Measurements from ENCODE around the gene CATSPERE. TPM values are rescaled to one million over a fixed set of nuclear protein-coding genes. Genes with fewer than 3 reads are reported as not detected.

Gene CATSPERE
- total RNA-seq, 2 experiments from 2014 or later = 0.20 to 0.58 TPM

- no peak overlapping the region for H3K27ac Mint-ChIP-seq
- H3K9me3 Mint-ChIP-seq = no peaks in the 10 kb centered on the region
- intact Hi-C loops (cut with micrococcal nuclease) = no loop called here
- H3K36me3 Mint-ChIP-seq (ENCODE audit: low read depth) = peaks cover 42% of the 10 kb centered on the region
- ATAC-seq = no peak
- no peak for TF ChIP-seq CTCF (IDR thresholded peaks at IDR 0.05)
- H3K27me3 Mint-ChIP-seq = no peaks in the 10 kb centered on the region
- peaks cover 5% of the 10 kb centered on the region for H3K4me1 Mint-ChIP-seq (ENCODE audit: low read depth)
- no peak overlapping the region for H3K4me3 Mint-ChIP-seq
- POLR2A ChIA-PET = no interaction called here
- no peak for DNase-seq
- CTCF ChIA-PET = no interaction called here
Measured at GRCh38 chr1:244422174-244422573, 38.9 kb upstream of the CATSPERE start.

DNA sequence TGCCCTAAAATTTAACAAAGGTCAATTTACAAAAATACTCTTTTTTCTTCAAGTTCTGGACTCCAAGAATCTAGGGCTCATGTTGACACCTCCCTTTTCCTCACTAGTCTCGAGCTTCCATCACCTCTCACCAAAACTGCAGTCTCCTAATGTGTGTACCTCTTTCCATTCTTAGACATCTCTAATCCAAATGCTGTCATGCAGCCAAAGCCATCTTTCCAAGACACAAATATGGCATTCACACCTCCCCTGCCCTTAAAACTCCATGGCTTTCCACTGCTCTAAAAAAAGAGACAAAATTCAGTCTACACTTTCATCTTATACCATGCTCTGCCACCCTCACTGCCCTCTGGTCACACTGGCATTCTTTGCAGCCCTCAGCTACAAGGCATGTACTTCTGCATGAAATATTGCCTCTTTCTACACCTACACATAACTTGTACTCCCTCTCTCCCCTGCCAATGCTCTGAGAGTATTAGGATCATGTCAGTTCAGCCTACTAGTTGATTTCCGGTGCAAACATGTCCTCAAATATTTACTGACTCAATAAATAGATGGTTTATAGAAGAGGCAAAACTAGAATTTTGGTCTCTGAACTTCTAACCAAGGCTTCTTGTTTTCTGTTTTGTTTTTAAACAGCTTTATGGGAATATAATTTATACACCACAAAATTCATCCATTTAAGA, 36.3 kb upstream of the CATSPERE start:
- Mint-ChIP-seq H3K36me3 (ENCODE audit: low read depth) (peaks cover 31% of the 10 kb centered on the region), H3K27ac (no peak overlapping the region), H3K4me1 (ENCODE audit: low read depth) (peaks cover 8% of the 10 kb centered on the region), H3K27me3 (no peaks in the 10 kb centered on the region), H3K4me3 (no peak overlapping the region), H3K9me3 (no peaks in the 10 kb centered on the region)
- TF ChIP-seq CTCF (IDR thresholded peaks at IDR 0.05) = no peak
- DNase-seq (no peak), ATAC-seq (no peak)
- CTCF ChIA-PET = interaction anchor here (1.3 kb wide), 1 partner anchor 11 kb away, joined by 3 read pairs; no protein-coding TSS in a partner anchor
- POLR2A ChIA-PET = no interaction called here
- intact Hi-C loops (cut with micrococcal nuclease) = no loop called here

DNA sequence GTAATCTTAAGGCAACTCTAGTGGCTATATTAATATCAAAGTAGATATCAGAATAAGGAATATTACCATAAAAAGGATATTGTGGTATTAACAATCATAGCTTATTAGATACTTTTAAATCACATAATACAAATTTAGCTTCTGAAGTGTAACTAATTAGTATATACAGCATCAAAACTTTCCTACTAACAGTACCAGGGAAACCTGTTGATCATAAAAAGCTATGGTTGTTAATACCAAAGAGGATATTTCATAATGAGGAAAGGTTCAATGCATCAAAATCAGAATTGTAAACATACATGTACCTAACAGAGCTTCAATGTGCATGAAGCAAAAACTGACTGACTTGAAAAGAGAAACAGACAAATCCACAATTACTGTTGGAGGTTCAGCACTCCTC, 33.4 kb upstream of the CATSPERE start:
- ChIA-PET POLR2A (no interaction called here), CTCF (no interaction called here)
- Mint-ChIP-seq H3K9me3 (no peaks in the 10 kb centered on the region), H3K36me3 (ENCODE audit: low read depth) (peaks cover 32% of the 10 kb centered on the region), H3K27ac (no peak overlapping the region), H3K27me3 (no peaks in the 10 kb centered on the region), H3K4me1 (ENCODE audit: low read depth) (peaks cover 12% of the 10 kb centered on the region), H3K4me3 (no peak overlapping the region)
- intact Hi-C loops (cut with micrococcal nuclease) = no loop called here
- DNase-seq = no peak
- no peak for ATAC-seq
- no peak for TF ChIP-seq CTCF (IDR thresholded peaks at IDR 0.05)

- H3K36me3 Mint-ChIP-seq (ENCODE audit: low read depth) = peaks cover 31% of the 10 kb centered on the region
- CTCF ChIA-PET = no interaction called here
- POLR2A ChIA-PET = no interaction called here
- DNase-seq = no peak
- intact Hi-C loops (cut with micrococcal nuclease) = no loop called here
- H3K9me3 Mint-ChIP-seq = no peaks in the 10 kb centered on the region
- no peak for TF ChIP-seq CTCF (IDR thresholded peaks at IDR 0.05)
- ATAC-seq = no peak
- no peak overlapping the region for H3K27ac Mint-ChIP-seq
- H3K27me3 Mint-ChIP-seq = no peaks in the 10 kb centered on the region
- no peak overlapping the region for H3K4me3 Mint-ChIP-seq
- peaks cover 17% of the 10 kb centered on the region for H3K4me1 Mint-ChIP-seq (ENCODE audit: low read depth)
Measured at GRCh38 chr1:244429818-244430217, 31.3 kb upstream of the CATSPERE start.

GRCh38 chr1:244431166-244431565, 29.9 kb upstream of the CATSPERE start:
- TF ChIP-seq CTCF (IDR thresholded peaks at IDR 0.05) = no peak
- peaks cover 33% of the 10 kb centered on the region for H3K36me3 Mint-ChIP-seq (ENCODE audit: low read depth)
- intact Hi-C loops (cut with micrococcal nuclease) = no loop called here
- H3K4me1 Mint-ChIP-seq (ENCODE audit: low read depth) = peaks cover 23% of the 10 kb centered on the region
- H3K9me3 Mint-ChIP-seq = no peaks in the 10 kb centered on the region
- ChIA-PET CTCF (interaction anchor here (0.8 kb wide), 1 partner anchor 10 kb away, joined by 3 read pairs; no protein-coding TSS in a partner anchor), POLR2A (interaction anchor here (0.6 kb wide), 1 partner anchor 414 kb away, joined by 3 read pairs; no protein-coding TSS in a partner anchor)
- no peak for DNase-seq
- no peak overlapping the region for H3K27ac Mint-ChIP-seq
- no peaks in the 10 kb centered on the region for H3K27me3 Mint-ChIP-seq
- no peak for ATAC-seq
- no peak overlapping the region for H3K4me3 Mint-ChIP-seq

Measured in activated CD8-positive, alpha-beta T cell treated with anti-CD3 and anti-CD28 coated beads for 36 hours (primary cell).